ENCODE results near the gene PALD1.

DNA sequence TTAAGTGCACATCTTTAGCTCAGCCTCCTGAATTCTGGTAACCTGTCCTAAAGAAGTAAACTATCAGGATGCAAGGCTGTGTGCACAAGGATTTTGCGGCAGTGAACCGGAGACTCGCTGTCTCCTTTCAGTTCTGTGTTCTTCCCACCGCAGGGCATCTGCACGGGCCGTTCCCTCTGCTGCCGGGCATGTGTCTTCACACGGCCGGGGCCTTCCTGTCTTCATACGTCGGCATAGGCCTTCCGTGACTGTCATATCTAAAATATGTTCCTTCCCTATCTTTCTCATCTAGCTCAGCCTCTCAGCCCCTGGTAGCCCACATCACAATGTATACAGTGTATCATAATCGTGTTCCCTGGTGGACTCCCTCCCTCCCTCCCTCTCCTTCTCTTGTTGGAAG lies 16.4 kb downstream of the PALD1 start:
- TF ChIP-seq FOS (IDR thresholded peaks at IDR 0.05; ENCODE audit: extremely low read depth, insufficient read length) (no peak), NFE2 (IDR thresholded peaks at IDR 0.05; ENCODE audit: low read depth) (no peak), C11orf30 (IDR thresholded peaks at IDR 0.05; ENCODE audit: low read depth) (no peak), HNRNPK (IDR thresholded peaks at IDR 0.05; ENCODE audit: low read depth, low read length, poor library complexity, severe bottlenecking) (no peak), NR2C1 (IDR thresholded peaks at IDR 0.05) (no peak), NR2C1 (tag; IDR thresholded peaks at IDR 0.05) (no peak)
- TF ChIP-seq, protein P1, sequence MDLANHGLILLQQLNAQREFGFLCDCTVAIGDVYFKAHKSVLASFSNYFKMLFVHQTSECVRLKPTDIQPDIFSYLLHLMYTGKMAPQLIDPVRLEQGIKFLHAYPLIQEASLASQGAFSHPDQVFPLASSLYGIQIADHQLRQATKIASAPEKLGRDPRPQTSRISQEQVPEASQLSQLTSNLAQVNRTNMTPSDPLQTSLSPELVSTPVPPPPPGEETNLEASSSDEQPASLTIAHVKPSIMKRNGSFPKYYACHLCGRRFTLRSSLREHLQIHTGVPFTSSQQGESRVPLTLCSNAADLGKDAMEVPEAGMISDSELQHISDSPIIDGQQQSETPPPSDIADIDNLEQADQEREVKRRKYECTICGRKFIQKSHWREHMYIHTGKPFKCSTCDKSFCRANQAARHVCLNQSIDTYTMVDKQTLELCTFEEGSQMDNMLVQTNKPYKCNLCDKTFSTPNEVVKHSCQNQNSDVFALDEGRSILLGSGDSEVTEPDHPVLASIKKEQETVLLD (IDR thresholded peaks at IDR 0.05) = no peak
